ENCODE data around the gene YWHAB.

Gene YWHAB

GRCh38 chr20:44924541-44924940 lies 39.0 kb downstream of the YWHAB start:
- Histone ChIP-seq H3K9me3 (replicated peaks in 1 of 2; ENCODE audit: control insufficient read depth in 2 of 2, insufficient read depth in 1 of 2, low read depth in 1 of 2, low read length in 2 of 2) (no peaks in the 10 kb centered on the region), H2AFZ (ENCODE audit: low read length) (no peak overlapping the region), H3K79me1 (ENCODE audit: low read depth, low read length) (no peaks in the 10 kb centered on the region), H3K36me3 (replicated peaks in 1 of 2; ENCODE audit: control insufficient read depth in 2 of 2, insufficient read depth in 2 of 2, low read length in 2 of 2) (peaks cover 3 to 25% of the 10 kb centered on the region in 2 donors), H2BK5ac (ENCODE audit: low read length) (no peak overlapping the region), H2BK12ac (ENCODE audit: low read length) (no peak overlapping the region), H3K27ac (replicated peaks; ENCODE audit: low read length) (no peak overlapping the region), H3K4me3 (ENCODE audit: low read length in 2 of 2) (no peak overlapping the region), H3K18ac (ENCODE audit: low read length) (no peak overlapping the region), H3K14ac (ENCODE audit: low read length) (no peak overlapping the region), H4K8ac (ENCODE audit: low read depth, low read length) (no peak overlapping the region), H3K27me3 (ENCODE audit: control insufficient read depth in 3 of 3, insufficient read depth in 3 of 3, low read depth in 1 of 3, low read length in 3 of 3) (no peaks in the 10 kb centered on the region), H3K23ac (ENCODE audit: low read depth, low read length, poor library complexity) (no peak overlapping the region), H4K91ac (ENCODE audit: low read depth, low read length, poor library complexity) (no peak overlapping the region), H2AK5ac (ENCODE audit: low read depth, low read length) (no peak overlapping the region), H3K4me1 (ENCODE audit: control insufficient read depth in 2 of 2, insufficient read depth in 1 of 2, low read depth in 1 of 2, low read length in 2 of 2) (no peaks in the 10 kb centered on the region), H3K4me2 (ENCODE audit: insufficient read depth, low read length, poor library complexity, severe bottlenecking) (no peak overlapping the region), H2BK15ac (ENCODE audit: low read length) (no peak overlapping the region), H3K4ac (ENCODE audit: low read length) (no peak overlapping the region), H2BK120ac (ENCODE audit: low read depth, low read length) (no peak overlapping the region), H3K9ac (ENCODE audit: low read depth, low read length, poor library complexity) (no peak overlapping the region)
- WGBS, 2 donors (ENCODE audit: extremely low coverage in 2 of 2, insufficient read length in 2 of 2, insufficient replicate concordance in 1 of 2) = no CpG with 5 or more reads among the region's 4 CpGs
- DNase-seq (ENCODE audit: low spot score) = no peak

GRCh38 chr20:44928595-44928994 lies 43.1 kb downstream of the YWHAB start:
- Histone ChIP-seq H3K23ac (ENCODE audit: low read depth, low read length, poor library complexity) (no peak overlapping the region), H4K91ac (ENCODE audit: low read depth, low read length, poor library complexity) (no peak overlapping the region), H3K27me3 (ENCODE audit: control insufficient read depth in 3 of 3, insufficient read depth in 3 of 3, low read depth in 1 of 3, low read length in 3 of 3) (no peaks in the 10 kb centered on the region), H3K14ac (ENCODE audit: low read length) (no peak overlapping the region), H3K9me3 (replicated peaks in 1 of 2; ENCODE audit: control insufficient read depth in 2 of 2, insufficient read depth in 1 of 2, low read depth in 1 of 2, low read length in 2 of 2) (no peaks in the 10 kb centered on the region), H3K36me3 (replicated peaks in 1 of 2; ENCODE audit: control insufficient read depth in 2 of 2, insufficient read depth in 2 of 2, low read length in 2 of 2) (peaks cover 5 to 35% of the 10 kb centered on the region in 2 donors), H3K4ac (ENCODE audit: low read length) (no peak overlapping the region), H3K4me2 (ENCODE audit: insufficient read depth, low read length, poor library complexity, severe bottlenecking) (no peak overlapping the region), H4K8ac (ENCODE audit: low read depth, low read length) (no peak overlapping the region), H2BK120ac (ENCODE audit: low read depth, low read length) (no peak overlapping the region), H3K79me1 (ENCODE audit: low read depth, low read length) (no peaks in the 10 kb centered on the region), H3K4me1 (ENCODE audit: control insufficient read depth in 2 of 2, insufficient read depth in 1 of 2, low read depth in 1 of 2, low read length in 2 of 2) (no peaks in the 10 kb centered on the region), H3K18ac (ENCODE audit: low read length) (no peak overlapping the region), H2BK5ac (ENCODE audit: low read length) (no peak overlapping the region), H2BK15ac (ENCODE audit: low read length) (no peak overlapping the region), H3K27ac (replicated peaks; ENCODE audit: low read length) (no peak overlapping the region), H3K9ac (ENCODE audit: low read depth, low read length, poor library complexity) (no peak overlapping the region), H2AK5ac (ENCODE audit: low read depth, low read length) (no peak overlapping the region), H3K4me3 (ENCODE audit: low read length in 2 of 2) (no peak overlapping the region), H2BK12ac (ENCODE audit: low read length) (no peak overlapping the region), H2AFZ (ENCODE audit: low read length) (no peak overlapping the region)
- WGBS, 2 donors (ENCODE audit: extremely low coverage in 2 of 2, insufficient read length in 2 of 2, insufficient replicate concordance in 1 of 2) = no CpG with 5 or more reads among the region's 3 CpGs
- no peak for DNase-seq (ENCODE audit: low spot score)

GRCh38 chr20:44930517-44931168 lies 45.1 kb downstream of the YWHAB start:
- Histone ChIP-seq H2BK120ac (ENCODE audit: low read depth, low read length) (no peak overlapping the region), H4K8ac (ENCODE audit: low read depth, low read length) (no peak overlapping the region), H3K4ac (ENCODE audit: low read length) (no peak overlapping the region), H3K18ac (ENCODE audit: low read length) (no peak overlapping the region), H2BK15ac (ENCODE audit: low read length) (no peak overlapping the region), H3K4me1 (ENCODE audit: control insufficient read depth in 2 of 2, insufficient read depth in 1 of 2, low read depth in 1 of 2, low read length in 2 of 2) (no peaks in the 10 kb centered on the region), H3K9me3 (replicated peaks in 1 of 2; ENCODE audit: control insufficient read depth in 2 of 2, insufficient read depth in 1 of 2, low read depth in 1 of 2, low read length in 2 of 2) (no peaks in the 10 kb centered on the region), H2BK12ac (ENCODE audit: low read length) (no peak overlapping the region), H3K14ac (ENCODE audit: low read length) (no peak overlapping the region), H2AK5ac (ENCODE audit: low read depth, low read length) (no peak overlapping the region), H3K79me1 (ENCODE audit: low read depth, low read length) (no peaks in the 10 kb centered on the region), H3K9ac (ENCODE audit: low read depth, low read length, poor library complexity) (no peak overlapping the region), H3K23ac (ENCODE audit: low read depth, low read length, poor library complexity) (no peak overlapping the region), H3K27me3 (ENCODE audit: control insufficient read depth in 3 of 3, insufficient read depth in 3 of 3, low read depth in 1 of 3, low read length in 3 of 3) (no peaks in the 10 kb centered on the region), H3K4me2 (ENCODE audit: insufficient read depth, low read length, poor library complexity, severe bottlenecking) (no peak overlapping the region), H4K91ac (ENCODE audit: low read depth, low read length, poor library complexity) (no peak overlapping the region), H3K36me3 (replicated peaks in 1 of 2; ENCODE audit: control insufficient read depth in 2 of 2, insufficient read depth in 2 of 2, low read length in 2 of 2) (peaks cover 12 to 28% of the 10 kb centered on the region in 2 donors), H2BK5ac (ENCODE audit: low read length) (no peak overlapping the region), H2AFZ (ENCODE audit: low read length) (no peak overlapping the region), H3K4me3 (ENCODE audit: low read length in 2 of 2) (no peak overlapping the region), H3K27ac (replicated peaks; ENCODE audit: low read length) (no peak overlapping the region)
- no peak for DNase-seq (ENCODE audit: low spot score)
- WGBS, 2 donors (ENCODE audit: extremely low coverage in 2 of 2, insufficient read length in 2 of 2, insufficient replicate concordance in 1 of 2) = no CpG with 5 or more reads among the region's 18 CpGs

GRCh38 chr20:44931911-44932310 lies 46.4 kb downstream of the YWHAB start:
- Histone ChIP-seq H3K14ac (ENCODE audit: low read length) (no peak overlapping the region), H3K36me3 (replicated peaks in 1 of 2; ENCODE audit: control insufficient read depth in 2 of 2, insufficient read depth in 2 of 2, low read length in 2 of 2) (peaks cover 19 to 32% of the 10 kb centered on the region in 2 donors), H3K27ac (replicated peaks; ENCODE audit: low read length) (no peak overlapping the region), H3K79me1 (ENCODE audit: low read depth, low read length) (no peaks in the 10 kb centered on the region), H3K4me1 (ENCODE audit: control insufficient read depth in 2 of 2, insufficient read depth in 1 of 2, low read depth in 1 of 2, low read length in 2 of 2) (no peaks in the 10 kb centered on the region), H3K9ac (ENCODE audit: low read depth, low read length, poor library complexity) (no peak overlapping the region), H3K23ac (ENCODE audit: low read depth, low read length, poor library complexity) (no peak overlapping the region), H4K91ac (ENCODE audit: low read depth, low read length, poor library complexity) (no peak overlapping the region), H3K18ac (ENCODE audit: low read length) (no peak overlapping the region), H2BK5ac (ENCODE audit: low read length) (no peak overlapping the region), H3K4ac (ENCODE audit: low read length) (no peak overlapping the region), H2AK5ac (ENCODE audit: low read depth, low read length) (no peak overlapping the region), H3K4me2 (ENCODE audit: insufficient read depth, low read length, poor library complexity, severe bottlenecking) (no peak overlapping the region), H3K27me3 (ENCODE audit: control insufficient read depth in 3 of 3, insufficient read depth in 3 of 3, low read depth in 1 of 3, low read length in 3 of 3) (no peaks in the 10 kb centered on the region), H3K4me3 (ENCODE audit: low read length in 2 of 2) (no peak overlapping the region), H2BK120ac (ENCODE audit: low read depth, low read length) (no peak overlapping the region), H2BK15ac (ENCODE audit: low read length) (no peak overlapping the region), H2AFZ (ENCODE audit: low read length) (no peak overlapping the region), H4K8ac (ENCODE audit: low read depth, low read length) (no peak overlapping the region), H3K9me3 (replicated peaks in 1 of 2; ENCODE audit: control insufficient read depth in 2 of 2, insufficient read depth in 1 of 2, low read depth in 1 of 2, low read length in 2 of 2) (no peaks in the 10 kb centered on the region), H2BK12ac (ENCODE audit: low read length) (no peak overlapping the region)
- no peak for DNase-seq (ENCODE audit: low spot score)
- WGBS, 2 donors (ENCODE audit: extremely low coverage in 2 of 2, insufficient read length in 2 of 2, insufficient replicate concordance in 1 of 2) = no CpG with 5 or more reads among the region's 3 CpGs

Data from neuronal stem cell (in vitro differentiated cells).